ENCODE data around the gene OBSCN.
A peak's percentile ranks its signal among the peaks of the same experiment; 100 is the strongest.

Gene OBSCN

DNA sequence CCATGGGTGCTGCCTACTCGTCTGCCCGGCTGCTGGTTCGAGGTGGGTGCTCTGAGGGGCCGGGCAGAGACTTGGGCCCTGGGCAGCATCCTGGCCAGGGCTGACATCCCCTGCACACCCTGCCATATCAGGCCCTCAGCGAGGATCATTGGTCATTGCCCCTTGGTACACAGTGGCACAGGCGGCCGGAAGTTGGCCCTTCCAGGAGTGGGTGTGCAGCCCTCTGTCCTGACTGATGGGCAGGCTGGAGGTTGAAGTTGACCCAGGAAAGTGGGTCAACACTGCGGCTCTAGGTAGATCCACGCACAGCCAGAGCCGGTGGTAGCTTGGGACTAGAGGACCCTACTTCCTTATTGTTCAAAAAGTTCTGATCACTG is 125.9 kb downstream of the OBSCN start:
- DNase-seq, result no peak

DNA sequence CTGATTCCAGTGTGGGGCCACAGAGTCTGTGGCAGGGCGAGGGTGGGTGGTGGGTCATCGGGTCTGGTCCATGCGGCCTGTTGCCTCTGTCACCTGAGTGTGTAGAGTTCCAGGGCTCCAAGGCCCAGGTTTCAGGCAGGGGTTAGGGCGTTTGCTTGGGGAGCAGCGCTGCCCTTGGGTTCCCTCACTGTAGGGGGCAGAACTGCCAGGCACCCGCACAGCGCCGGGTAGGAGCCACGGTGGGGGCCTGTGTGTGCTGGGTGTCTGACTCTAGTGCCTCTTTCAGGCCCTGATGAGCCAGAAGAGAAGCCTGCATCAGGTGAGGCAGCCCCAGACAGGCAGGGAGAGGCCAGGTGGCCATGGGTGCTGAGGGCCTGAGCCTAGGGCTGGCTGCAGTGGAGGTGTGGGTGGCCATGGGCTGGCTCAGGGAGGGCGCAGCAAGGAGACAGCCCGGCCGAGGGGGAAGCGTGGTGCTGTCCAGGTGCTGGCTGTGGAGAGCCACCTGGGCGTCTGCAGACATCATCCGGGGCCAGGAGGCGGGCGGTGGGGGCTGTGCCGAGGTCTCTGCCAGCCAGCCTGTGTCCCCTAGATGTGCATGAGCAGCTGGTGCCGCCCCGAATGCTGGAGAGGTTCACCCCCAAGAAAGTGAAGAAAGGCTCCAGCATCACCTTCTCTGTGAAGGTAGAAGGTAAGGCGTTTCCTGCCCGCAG is 126.5 kb downstream of the OBSCN start:
- no peak for DNase-seq

DNA sequence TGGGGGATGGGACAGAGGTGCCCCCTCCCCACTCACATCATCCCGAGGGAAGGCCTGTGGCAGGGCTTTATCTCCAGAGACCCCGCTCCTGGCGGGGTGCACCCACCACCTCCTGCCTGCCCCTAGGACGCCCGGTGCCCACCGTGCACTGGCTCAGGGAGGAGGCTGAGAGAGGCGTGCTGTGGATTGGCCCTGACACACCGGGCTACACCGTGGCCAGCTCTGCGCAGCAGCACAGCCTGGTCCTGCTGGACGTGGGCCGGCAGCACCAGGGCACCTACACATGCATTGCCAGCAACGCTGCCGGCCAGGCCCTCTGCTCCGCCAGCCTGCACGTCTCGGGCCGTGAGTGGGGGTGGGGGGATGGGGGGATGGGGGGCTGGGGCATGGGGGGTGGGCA is 127.1 kb downstream of the OBSCN start:
- no peak for DNase-seq

DNA sequence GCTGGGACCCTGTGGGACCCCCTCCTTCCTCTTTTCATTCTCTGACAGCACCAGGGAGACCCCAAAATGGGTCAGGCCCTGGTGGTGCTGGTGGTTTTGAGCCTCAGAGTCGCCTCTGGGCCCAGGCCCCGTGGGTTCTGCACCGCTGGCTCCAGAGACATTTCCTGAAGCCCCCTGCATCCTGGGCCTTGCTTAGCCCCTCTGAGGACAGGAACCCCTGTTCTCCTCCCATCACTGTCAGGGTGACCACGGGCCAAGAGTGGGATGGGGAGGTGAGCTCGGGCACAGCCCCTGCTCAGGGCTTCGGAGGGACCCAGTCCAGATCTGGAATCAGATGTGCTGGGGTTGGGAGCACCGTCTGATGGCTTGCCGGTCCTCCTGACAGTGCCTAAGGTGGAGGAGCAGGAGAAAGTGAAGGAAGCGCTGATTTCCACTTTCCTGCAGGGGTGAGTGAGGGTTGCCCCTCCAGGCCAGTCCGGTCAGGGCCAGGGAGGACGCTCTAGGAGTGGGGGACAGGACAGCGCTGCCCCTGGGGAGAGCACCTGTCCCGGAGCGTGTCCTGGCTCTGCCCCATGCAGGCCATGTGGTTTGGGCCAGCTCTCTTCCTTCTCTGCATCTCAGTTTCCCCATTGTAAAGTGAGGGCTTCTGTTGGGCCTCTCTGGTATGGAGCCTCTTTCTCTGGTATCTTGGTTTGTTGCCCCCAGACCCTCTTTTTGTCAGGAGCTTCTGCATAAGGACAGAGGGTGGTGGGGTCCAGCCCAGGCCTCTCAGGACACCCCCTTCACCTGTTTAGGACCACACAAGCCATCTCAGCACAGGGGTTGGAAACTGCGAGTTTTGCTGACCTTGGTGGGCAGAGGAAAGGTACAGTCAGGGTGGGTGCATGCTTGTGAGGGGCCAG is 127.8 kb downstream of the OBSCN start:
- no peak for DNase-seq

DNA sequence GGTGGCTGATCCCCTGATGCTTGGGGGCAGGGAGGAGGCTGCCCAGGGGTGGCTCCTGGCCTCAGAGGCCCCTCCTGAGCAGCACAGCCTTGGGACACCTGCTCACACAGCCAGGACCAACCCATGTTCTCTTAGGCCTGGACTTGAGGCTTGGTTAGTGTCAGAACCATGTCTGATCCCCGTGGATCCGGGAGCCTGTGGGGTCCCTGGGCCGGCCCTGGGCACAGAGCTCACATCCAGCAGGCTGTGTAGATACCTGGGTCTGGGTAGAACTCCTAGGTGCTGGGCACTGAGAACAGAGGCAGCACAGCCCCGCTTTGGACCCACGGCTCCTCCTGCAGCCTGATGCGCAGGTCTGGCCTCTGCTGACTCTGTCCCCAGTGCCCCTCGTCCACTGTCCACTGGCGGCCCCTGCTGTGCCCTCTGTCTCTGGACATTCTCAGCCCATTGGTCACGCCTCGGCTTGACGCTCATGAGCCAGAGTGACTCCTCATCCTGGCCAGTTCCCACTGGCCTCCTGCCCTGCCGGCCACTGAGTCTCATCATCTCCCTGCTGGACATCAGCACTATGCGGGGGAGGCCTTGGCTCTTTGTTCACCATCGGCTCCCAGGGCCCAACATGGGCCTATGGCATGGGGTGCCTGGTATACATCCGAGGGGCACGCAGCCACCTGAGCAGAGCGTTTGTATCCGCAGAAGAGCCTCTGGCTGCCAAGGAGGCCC is 128.6 kb downstream of the OBSCN start:
- DNase-seq, result peak; percentile 10

DNA sequence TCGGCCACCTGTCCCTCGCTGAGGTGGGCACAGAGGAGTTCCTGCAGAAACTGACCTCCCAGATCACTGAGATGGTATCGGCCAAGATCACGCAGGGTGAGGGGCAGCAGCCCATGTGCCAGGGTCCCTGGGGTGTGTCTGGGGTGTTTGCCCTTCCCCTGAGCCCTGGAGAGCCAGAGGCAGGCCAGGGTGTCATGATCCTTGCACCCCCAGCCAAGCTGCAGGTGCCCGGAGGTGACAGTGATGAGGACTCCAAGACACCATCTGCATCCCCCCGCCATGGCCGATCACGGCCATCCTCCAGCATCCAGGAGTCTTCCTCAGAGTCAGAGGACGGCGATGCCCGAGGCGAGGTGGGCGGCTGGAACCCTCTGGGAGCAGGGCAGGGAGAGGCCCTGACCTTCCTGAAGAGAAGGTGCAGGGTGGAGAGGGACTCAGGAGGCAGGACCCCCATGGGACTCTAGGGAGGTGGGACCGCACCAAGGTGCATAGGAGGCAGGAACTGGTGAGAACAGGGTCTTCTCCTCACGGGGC is 129.3 kb downstream of the OBSCN start:
- DNase-seq, result no peak

DNA sequence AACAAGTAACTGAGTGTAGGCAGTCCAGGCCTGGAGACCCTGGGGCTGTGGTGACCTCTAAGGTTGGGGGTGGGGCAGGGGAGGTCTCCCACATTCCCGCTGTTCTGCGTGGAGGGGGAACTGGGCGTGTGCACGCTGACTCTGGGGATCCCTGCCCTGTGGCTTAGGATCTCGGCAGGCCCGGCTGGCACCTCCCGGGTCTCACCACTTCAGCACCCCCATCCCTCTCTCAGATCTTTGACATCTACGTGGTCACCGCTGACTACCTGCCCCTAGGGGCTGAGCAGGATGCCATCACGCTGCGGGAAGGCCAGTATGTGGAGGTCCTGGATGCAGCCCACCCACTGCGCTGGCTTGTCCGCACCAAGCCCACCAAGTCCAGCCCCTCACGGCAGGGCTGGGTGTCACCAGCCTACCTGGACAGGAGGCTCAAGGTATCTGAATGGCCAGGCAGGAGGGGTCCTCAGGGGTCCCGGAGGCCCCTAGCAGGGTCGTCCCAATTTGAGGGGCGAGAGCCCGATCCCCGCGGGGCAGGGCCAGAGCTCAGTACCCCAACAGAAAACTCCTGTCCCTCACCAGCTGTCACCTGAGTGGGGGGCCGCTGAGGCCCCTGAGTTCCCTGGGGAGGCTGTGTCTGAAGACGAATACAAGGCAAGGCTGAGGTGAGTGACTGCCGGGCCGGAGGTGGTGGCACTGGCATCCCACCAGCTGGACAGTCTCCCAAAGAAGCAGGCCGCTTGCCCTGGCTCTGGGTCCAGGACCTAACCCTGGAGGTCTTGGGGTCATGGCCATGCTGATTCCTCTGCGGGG is 130.1 kb downstream of the OBSCN start:
- no peak for DNase-seq

DNA sequence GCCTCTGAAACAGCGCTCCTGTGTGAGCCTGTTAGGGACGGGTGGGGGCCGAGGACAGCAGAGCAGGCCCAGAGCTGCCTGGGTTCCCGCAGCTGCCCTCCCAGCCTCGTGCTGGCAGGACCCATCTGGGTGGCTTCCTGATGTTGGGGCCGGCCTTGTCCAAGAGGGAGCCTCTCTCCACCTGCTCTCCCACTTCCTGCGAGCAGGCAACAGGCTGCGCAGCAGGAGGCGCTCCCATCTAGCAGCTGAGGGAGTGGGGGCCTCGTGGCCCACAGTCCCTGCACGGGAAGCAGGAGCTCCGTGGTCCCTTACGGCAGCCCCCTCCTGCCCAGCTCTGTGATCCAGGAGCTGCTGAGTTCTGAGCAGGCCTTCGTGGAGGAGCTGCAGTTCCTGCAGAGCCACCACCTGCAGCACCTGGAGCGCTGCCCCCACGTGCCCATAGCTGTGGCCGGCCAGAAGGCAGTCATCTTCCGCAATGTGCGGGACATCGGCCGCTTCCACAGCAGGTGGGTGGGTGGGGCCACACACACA is 130.7 kb downstream of the OBSCN start:
- no peak for DNase-seq

DNA sequence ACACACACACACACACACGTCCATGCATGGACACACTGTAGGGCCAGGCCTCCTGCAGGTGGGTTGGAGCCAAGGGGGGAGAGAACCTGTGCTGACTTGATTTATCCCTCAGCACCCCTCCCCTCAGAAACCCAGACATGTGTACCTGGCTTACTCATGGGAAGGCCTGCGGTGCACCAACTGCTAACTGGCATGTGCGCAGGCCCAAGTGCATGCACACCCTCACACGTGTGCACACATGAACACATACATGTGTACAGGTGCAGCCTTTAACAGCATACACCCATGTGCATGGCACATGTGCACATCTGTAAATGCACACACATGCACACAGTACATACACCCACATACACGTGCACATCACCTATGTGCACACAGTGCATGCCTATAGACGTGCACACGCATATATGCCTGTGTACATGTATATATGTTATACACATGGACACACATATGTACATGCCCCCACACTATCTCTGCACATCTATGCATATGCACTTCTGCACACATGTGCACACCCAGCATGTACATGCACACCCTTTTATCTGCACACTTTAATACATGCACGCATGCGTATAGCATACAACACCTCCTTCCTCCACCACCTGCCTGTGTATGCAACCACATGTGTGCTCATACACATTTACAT is 131.3 kb downstream of the OBSCN start:
- DNase-seq, result no peak

DNA sequence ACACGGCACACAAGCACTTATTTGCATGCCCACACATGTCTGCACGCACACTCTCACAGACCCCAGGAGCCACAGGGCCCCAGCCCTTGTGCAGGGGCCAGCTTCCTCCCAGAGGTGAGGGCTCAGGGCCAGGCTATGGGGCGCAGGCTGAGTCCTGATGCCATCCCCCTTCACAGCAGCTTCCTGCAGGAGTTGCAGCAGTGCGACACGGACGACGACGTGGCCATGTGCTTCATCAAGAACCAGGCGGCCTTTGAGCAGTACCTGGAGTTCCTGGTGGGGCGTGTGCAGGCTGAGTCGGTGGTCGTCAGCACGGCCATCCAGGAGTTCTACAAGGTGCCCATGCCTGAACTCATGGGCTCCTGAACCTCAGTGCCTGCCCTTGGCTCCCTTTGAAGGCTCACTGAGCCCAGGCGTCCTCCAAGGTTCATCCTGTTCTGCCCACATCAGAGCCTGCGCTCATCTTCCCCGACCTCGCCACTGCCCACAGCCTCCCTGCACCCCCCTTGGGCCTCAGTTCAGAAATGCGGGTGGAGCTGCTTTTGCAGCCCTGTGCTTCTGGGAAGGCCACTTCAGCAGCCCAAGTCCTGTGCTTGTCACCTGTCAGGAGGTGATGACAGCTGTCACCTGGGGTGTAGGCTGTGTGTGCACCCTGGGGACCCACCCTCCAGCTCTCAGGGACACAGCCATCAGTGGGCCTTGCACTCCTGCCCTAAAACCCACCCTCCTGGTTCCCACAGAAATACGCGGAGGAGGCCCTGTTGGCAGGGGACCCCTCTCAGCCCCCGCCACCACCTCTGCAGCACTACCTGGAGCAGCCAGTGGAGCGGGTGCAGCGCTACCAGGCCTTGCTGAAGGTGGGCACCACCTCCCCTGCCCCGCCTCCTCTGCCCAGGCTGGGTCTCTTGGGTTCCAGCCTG is 132.2 kb downstream of the OBSCN start:
- DNase-seq, result no peak

DNA sequence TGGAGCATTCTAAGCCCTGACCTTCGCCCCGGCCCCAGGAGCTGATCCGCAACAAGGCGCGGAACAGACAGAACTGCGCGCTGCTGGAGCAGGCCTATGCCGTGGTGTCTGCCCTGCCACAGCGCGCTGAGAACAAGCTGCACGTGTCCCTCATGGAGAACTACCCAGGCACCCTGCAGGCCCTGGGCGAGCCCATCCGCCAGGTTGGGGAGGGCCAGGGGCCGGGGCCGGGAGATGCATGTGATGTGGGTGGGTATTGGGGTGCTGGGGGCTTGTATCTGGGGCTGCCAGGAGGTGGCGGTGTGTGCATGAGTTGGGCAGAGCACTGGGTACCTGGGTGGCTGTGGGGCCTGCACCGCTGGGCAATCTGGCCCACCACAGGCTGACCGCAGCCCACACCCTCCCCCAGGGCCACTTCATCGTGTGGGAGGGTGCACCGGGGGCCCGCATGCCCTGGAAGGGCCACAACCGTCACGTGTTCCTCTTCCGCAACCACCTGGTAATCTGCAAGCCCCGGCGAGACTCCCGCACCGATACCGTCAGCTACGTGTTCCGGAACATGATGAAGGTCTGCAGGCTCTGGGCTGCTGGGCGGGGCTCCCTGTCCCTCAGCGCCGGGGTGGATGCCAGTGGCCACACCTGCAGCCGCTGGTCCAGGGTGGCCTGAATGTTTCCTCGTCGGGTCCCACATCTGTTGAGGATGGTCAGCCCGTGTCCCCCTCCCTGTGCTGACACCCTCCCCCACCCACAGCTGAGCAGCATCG is 133.0 kb downstream of the OBSCN start:
- DNase-seq, result no peak

DNA sequence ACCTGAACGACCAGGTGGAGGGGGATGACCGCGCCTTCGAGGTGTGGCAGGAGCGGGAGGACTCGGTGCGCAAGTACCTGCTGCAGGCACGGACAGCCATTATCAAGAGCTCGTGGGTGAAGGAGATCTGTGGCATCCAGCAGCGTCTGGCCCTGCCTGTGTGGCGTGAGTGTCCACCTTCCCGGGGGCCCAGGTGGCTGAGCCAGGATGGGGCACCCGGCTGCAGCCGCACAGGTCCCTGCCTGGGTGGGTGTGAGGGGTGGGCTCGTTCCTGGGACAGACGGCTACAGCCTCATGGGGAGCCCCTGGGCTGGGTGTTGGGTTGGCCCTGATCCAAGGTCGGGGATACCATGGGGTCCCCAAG is 133.6 kb downstream of the OBSCN start:
- DNase-seq, result no peak

DNA sequence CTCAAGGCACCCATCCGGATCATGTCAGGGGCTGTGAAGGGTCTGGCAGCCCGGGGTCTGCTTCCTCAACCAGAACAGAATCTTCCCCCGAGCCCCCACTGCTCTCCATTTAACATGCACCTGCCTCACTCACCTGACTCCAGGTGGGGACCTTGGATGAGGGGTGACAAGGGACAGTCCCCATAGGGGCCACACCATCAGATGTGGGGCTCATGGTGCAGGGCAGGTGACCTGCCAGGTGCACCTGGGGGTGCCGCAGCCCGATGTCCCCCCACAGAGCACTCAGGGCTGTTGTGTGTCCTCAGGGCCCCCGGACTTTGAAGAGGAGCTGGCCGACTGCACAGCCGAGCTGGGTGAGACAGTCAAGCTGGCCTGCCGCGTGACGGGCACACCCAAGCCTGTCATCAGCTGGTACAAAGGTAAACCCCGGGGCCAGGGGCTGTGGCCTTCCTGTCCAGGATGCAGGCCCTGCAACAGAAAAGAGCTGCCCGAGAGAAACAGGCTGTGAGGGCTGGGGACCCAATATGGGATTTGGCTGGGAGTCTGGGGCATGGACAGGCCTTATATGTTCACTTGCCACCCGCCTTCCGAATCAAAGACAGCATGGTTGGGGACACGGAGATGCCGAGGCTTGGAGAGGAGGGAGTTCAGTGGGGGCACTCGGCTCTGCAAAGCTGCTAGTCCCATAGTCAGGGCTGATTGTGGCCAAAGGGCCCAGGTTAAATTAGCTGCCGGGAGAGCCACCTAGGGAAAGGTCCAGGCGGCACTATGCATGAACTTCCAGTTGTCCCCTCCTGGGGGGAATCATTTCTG is 134.2 kb downstream of the OBSCN start:
- no peak for DNase-seq

DNA sequence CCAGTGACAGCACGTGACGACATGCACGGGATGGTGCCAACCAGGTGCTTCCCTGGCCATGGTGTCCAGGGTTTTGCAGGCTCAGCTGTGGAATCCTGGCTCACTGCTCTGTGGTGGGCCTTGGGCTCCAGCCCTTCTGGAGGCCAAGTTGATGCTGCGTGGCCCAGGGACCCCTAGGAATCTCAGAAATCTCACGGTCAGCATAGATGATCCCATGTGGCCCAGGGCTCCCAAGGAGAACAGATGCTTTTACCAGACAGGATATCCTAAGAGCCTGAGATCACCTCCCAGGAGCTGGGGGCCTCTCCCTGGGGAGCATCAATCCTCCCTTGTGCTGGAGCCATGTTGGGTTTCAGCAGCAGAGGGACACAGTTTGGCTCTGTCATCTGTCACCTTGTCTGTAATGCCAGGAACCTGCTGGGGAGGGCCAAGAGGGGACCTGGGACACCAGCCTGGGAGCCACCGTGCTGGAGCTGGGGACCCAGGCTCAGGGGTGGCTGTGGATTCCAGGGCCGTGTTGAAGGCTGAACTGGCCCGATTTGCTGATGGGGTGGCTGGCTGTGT is 134.9 kb downstream of the OBSCN start:
- no peak for DNase-seq

DNA sequence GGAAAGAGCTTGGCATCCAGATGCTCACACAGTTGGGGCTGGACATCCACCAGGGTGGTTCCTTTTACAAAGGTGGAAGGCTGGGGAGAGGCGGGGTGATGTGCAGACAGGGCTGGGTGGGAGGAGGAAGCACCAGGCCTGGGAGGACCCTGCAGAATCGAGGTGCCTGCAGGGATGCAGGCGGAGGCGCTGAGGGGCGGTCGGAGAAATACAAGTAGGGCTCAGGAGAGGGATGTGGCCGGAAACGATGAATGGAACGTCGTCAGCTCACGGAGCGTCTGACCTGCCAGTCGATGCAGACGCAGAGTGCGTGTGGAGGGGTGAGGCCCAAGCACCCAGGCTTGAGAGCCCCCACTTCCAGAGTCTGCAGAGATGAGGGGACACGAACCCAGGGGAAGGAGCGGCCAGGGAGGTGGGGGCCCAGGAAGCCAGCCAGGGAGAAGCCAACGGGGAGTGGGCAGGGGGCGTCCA is 135.4 kb downstream of the OBSCN start:
- no peak for DNase-seq

DNA sequence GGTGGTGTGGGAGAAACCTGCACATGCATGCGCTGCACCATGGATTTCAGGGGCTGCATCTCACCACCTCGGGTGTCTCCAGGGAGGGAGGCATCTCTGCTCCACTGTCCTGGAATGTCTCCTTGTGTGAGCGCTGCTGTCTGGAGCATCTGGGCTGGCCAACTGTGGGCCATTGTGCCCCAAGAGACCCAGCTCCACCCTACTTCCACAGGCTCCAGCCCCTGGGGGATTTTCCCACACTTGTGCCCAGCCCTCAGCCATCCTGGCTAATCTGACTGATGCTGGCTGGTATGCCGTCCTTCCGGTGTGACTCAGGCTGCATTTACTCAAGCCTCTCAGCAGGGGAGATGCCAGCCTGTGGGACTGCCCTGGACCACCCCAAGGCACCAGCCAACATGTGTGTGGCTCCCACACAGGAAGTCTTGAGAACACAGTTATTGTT is 136.8 kb downstream of the OBSCN start:
- DNase-seq, result peak; percentile 26

DNA sequence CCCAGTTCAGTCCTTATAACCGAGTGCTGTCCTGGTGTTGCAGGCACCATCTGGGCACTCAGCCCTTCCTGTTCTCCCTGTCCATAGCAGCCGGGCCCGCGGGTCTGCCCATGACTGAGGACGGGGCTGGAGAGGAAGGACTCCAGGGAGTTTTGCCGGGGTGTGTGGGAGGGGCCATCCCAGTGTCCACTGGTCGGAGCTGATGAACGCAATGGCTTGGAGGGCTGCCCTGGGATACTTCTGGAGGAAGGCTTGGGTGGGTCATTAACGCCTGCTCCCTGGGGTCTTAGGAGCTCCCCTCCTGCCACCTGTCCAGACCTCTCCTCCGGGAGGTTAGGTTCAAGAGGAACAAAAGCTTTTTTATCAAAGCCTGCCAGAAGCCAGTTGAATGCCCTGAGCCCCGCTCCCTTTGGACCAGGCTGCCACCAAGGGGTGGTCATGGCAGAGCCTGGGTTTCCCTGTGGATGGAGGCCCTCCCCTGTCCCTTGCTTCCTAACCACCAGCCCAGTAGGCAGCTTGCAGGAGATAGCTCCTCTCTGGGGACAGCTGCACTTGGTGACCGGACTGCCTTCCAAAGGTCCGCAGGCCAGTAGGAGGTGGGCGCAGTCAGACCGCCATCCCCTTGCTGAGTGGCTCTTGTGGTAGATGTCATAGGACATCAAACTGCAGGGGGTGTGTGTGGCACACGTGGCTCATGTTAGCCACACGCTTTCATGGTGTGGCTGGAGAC is 137.5 kb downstream of the OBSCN start:
- no peak for DNase-seq

DNA sequence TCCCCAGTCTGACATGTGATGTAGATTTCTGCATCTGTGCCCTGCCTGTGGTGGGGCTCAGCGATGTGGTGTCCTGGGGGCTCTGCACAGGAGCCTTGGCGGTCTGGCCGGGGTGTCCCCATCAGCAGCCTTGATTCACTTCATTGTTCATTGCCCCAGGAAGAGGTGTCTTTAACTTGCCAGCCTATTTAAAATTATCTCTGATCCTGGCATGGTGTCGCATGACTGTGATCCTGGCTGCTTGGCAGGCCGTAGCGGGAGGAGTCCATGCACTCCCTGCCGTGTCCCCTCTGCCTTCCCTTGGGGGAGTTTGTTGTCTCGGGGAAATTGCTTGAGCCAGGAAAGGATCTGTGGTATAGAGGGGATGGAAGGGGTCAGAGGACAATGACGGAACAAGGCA is 138.9 kb downstream of the OBSCN start:
- DNase-seq, result no peak
